ENCODE data around the gene GRIK2.

DNA sequence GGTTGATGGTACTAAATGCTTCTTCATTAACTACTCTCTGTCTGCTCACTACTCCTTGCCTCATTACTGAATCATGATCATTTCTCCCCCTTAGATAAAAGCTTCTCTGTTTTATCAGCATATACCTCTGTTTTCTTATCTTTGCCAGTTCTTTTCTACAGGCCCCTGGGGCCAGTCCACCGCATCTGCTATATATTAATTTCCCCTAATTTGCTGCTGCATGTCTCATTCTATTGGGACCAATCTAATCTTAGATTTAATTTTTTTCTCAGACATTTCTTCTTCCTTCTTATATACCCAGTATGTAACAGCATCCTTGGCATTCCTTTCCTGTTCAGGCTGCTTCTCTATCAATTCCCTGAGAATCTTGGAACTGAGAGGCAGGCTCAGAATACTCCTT lies 51.2 kb downstream of the GRIK2 start:
- TF ChIP-seq, protein P1, sequence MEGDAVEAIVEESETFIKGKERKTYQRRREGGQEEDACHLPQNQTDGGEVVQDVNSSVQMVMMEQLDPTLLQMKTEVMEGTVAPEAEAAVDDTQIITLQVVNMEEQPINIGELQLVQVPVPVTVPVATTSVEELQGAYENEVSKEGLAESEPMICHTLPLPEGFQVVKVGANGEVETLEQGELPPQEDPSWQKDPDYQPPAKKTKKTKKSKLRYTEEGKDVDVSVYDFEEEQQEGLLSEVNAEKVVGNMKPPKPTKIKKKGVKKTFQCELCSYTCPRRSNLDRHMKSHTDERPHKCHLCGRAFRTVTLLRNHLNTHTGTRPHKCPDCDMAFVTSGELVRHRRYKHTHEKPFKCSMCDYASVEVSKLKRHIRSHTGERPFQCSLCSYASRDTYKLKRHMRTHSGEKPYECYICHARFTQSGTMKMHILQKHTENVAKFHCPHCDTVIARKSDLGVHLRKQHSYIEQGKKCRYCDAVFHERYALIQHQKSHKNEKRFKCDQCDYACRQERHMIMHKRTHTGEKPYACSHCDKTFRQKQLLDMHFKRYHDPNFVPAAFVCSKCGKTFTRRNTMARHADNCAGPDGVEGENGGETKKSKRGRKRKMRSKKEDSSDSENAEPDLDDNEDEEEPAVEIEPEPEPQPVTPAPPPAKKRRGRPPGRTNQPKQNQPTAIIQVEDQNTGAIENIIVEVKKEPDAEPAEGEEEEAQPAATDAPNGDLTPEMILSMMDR (conservative IDR thresholded peaks at IDR 0.05; ENCODE audit: low read depth, low read length) = no peak
- TF ChIP-seq EZH2phosphoT487 (IDR thresholded peaks at IDR 0.05; ENCODE audit: borderline replicate concordance, low read length) = no peak
- no peak for TF ChIP-seq EZH2 (IDR thresholded peaks at IDR 0.05; ENCODE audit: low read length, unreplicated experiment)
